Parathyroid adenoma (tissue), 2 donors: Measurements from ENCODE around the gene EMSY.

ENCODE experiments used
- H2AFZ ChIP-seq: fragments of 300-600 bp; sonication (generic); one replicate; pipeline ENCODE4 v1.7.0; 2017; ENCODE audit warnings: antibody characterized with exemption, mild to moderate bottlenecking
- H3K27ac ChIP-seq: fragments of 300-600 bp; sonication (generic); one replicate; pipeline ENCODE4 v1.7.0; 2017
- H3K27me3 ChIP-seq: fragments of 300-600 bp; sonication (generic); one replicate; pipeline ENCODE4 v1.7.0; 2017; ENCODE audit warnings: low read length; ENCODE audit not compliant: control insufficient read depth, insufficient read depth
- H3K36me3 ChIP-seq: fragments of 300-600 bp; sonication (generic); one replicate; pipeline ENCODE4 v1.7.0; 2017; ENCODE audit warnings: low read length; ENCODE audit not compliant: control insufficient read depth, insufficient read depth
- H3K4me1 ChIP-seq: fragments of 300-600 bp; sonication (generic); one replicate; pipeline ENCODE4 v1.7.0; 2017; ENCODE audit warnings: control low read depth
- H3K4me2 ChIP-seq: fragments of 300-600 bp; sonication (generic); one replicate; pipeline ENCODE4 v1.7.0; 2017; ENCODE audit warnings: low read length
- H3K4me3 ChIP-seq: fragments of 300-600 bp; sonication (generic); one replicate; pipeline ENCODE4 v1.7.0; 2017; ENCODE audit warnings: low read depth, low read length
- H3K79me2 ChIP-seq: fragments of 300-600 bp; sonication (generic); one replicate; pipeline ENCODE4 v1.7.0; 2017; ENCODE audit warnings: control low read depth
- H3K9ac ChIP-seq: fragments of 300-600 bp; sonication (generic); one replicate; pipeline ENCODE4 v1.7.0; 2017; ENCODE audit warnings: mild to moderate bottlenecking
- H3K9me3 ChIP-seq: fragments of 300-600 bp; sonication (generic); one replicate; pipeline ENCODE4 v1.7.0; 2017; ENCODE audit warnings: low read length; ENCODE audit not compliant: control insufficient read depth
- TF ChIP-seq, protein P1 (sequence below): fragments of 300-600 bp; sonication (generic); IDR thresholded peaks from one replicate; pipeline ENCODE4 v1.7.0; 2017; ENCODE audit warnings: antibody characterized with exemption, mild to moderate bottlenecking
- donor health status: primary hyperparathyroidism.

The EMSY gene

DNA sequence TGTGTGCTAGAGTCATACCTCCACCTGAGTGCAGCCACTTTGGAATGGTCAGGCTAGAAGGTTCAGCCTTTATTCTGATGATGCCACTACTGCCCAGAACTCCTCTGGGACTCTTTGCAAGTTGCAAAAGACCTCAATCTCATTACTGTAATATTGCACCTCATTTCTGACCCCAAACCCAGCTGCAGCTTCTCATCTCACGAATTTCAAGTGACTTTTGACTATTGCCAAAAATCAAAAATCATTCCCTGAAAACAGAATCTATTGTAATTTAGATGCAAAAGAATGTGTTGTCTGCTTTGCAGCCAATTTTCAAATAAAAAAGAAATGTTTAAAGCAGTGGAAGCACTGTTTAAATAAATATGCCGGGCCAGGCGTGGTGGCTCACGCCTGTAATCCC lies 38.5 kb upstream of the EMSY start:
- H3K4me3 ChIP-seq, result no peak overlapping the region
- no peaks in the 10 kb centered on the region for H3K9me3 ChIP-seq
- H2AFZ ChIP-seq, result no peak overlapping the region
- H3K4me2 ChIP-seq, result no peak overlapping the region
- no peak overlapping the region for H3K27ac ChIP-seq
- H3K9ac ChIP-seq, result no peak overlapping the region
- TF ChIP-seq, protein P1, sequence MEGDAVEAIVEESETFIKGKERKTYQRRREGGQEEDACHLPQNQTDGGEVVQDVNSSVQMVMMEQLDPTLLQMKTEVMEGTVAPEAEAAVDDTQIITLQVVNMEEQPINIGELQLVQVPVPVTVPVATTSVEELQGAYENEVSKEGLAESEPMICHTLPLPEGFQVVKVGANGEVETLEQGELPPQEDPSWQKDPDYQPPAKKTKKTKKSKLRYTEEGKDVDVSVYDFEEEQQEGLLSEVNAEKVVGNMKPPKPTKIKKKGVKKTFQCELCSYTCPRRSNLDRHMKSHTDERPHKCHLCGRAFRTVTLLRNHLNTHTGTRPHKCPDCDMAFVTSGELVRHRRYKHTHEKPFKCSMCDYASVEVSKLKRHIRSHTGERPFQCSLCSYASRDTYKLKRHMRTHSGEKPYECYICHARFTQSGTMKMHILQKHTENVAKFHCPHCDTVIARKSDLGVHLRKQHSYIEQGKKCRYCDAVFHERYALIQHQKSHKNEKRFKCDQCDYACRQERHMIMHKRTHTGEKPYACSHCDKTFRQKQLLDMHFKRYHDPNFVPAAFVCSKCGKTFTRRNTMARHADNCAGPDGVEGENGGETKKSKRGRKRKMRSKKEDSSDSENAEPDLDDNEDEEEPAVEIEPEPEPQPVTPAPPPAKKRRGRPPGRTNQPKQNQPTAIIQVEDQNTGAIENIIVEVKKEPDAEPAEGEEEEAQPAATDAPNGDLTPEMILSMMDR, result no peak
- H3K27me3 ChIP-seq, result no peaks in the 10 kb centered on the region
- no peaks in the 10 kb centered on the region for H3K79me2 ChIP-seq
- H3K4me1 ChIP-seq, result peaks cover 4% of the 10 kb centered on the region
- no peaks in the 10 kb centered on the region for H3K36me3 ChIP-seq

DNA sequence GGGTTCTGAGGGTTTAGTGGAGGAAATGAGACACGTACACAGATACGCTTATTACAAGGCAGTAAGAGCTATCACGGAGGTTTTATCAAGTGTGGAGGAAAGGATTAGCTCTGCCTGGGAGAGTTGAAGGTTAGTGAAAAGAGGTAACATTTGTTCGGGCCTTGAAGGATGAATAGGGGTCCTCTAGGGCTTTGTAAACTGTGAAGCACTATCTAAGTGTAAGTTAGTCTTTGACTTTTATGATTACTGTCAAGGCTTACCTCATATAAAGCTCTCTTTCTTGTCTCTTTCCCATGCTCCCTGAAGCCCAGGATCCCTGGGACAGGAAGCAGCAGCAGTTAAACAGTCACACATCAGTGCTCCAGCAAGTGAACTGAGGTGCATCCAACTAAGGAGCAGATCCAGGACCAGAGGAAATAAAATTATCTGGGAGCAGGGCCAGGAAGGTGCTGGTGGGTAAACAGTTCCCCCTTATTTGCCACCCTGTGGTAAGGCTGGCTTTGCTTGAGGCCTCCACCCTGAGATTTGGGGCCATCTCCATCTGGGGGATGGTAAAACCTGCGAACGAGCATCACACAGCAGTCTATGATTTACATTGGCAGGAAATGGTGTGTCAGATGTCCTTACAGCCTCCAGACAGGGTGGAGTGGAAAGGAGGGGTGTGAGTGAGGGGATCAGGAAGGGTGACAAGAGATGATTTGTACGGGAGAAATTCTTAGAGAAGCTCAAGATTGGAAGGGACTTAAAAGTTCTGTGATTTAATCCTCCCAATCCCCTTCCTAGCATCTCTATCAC lies 36.5 kb upstream of the EMSY start:
- Histone ChIP-seq H3K36me3 (no peaks in the 10 kb centered on the region), H3K79me2 (no peaks in the 10 kb centered on the region)

DNA sequence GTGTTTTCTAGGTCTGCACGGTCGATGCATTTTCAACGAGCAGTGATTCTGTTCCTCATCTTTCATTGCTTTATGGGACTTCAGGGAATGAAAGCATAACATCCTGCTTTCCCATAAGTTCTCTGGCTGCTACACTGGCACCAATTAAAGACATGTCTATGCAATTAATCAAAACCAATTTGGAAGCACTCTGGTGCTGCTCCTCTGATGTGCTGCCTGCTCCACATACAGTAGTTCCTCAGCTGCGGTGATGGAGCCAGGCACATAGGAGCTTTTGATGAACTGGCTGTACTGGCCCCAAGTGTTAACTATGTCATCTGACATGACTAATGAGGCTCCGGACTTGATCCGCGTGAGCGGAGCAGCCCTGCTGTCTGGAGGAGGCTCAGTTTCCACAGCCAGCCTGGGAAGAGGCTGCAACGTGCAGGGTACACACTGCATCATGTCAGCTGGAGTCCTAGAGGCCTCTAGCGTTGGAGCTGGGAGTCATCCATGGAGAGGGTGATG lies 33.9 kb upstream of the EMSY start:
- Histone ChIP-seq H3K79me2 (no peaks in the 10 kb centered on the region), H3K4me1 (peaks cover 4% of the 10 kb centered on the region), H3K36me3 (no peaks in the 10 kb centered on the region), H3K27ac (no peak overlapping the region), H3K27me3 (no peaks in the 10 kb centered on the region), H3K9me3 (no peaks in the 10 kb centered on the region), H3K9ac (no peak overlapping the region), H3K4me2 (no peak overlapping the region), H2AFZ (no peak overlapping the region), H3K4me3 (no peak overlapping the region)
- TF ChIP-seq, protein P1, result no peak

More for the DNA sequence above, 36.5 kb upstream of the EMSY start:
- H3K4me1 ChIP-seq, result peaks cover 4% of the 10 kb centered on the region
- H3K9ac ChIP-seq, result no peak overlapping the region
- TF ChIP-seq, protein P1, result no peak
- no peak overlapping the region for H3K4me2 ChIP-seq
- no peaks in the 10 kb centered on the region for H3K9me3 ChIP-seq
- peak overlapping the region; percentile 21 for H3K27ac ChIP-seq
- no peak overlapping the region for H3K4me3 ChIP-seq
- peak overlapping the region; percentile 70 for H2AFZ ChIP-seq
- H3K27me3 ChIP-seq, result no peaks in the 10 kb centered on the region

DNA sequence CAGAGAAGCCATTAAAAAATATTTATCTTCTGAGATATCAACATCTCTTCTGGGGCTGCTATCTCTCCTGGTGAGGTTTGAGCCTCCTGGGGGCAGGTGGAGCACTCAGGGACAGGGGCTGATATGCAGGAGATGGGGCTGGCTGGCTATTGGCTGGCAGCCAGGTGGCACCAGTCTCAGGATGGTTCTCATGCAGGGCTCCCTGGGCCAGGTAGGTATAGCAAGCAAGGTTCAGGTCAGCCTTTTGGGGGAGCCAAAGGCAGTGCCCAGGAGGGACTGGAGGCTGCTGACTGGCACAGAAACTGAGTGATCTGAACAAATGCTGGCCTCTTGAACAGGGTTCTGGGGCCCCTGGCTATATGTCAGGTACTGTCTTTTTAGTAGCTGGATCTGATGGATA lies 29.7 kb upstream of the EMSY start:
- no peak overlapping the region for H3K9ac ChIP-seq
- H3K4me2 ChIP-seq, result no peak overlapping the region
- TF ChIP-seq, protein P1, result no peak
- no peak overlapping the region for H3K4me3 ChIP-seq
- H3K27ac ChIP-seq, result no peak overlapping the region
- no peaks in the 10 kb centered on the region for H3K4me1 ChIP-seq
- H3K27me3 ChIP-seq, result no peaks in the 10 kb centered on the region
- H3K36me3 ChIP-seq, result no peaks in the 10 kb centered on the region
- no peaks in the 10 kb centered on the region for H3K9me3 ChIP-seq
- H3K79me2 ChIP-seq, result no peaks in the 10 kb centered on the region
- no peak overlapping the region for H2AFZ ChIP-seq

DNA sequence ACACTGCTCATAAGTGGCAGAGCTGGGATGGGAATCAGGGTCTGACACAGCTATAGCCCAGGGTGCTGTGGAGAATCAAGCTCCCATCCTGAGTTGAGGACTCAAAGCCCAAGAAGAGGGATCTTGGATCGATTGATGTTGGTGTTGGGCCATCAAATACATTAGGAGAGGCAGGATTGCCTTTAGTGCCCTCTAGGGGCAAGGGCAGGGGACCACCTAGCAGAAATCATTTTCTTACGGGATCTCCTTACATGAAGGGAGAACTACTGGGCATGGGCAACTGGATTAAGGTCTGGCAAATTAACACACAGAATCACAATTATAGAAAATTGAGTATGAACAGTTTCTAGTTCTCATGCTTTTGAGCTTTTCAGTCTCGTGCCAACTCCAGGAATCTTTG lies 24.9 kb upstream of the EMSY start:
- no peak overlapping the region for H3K9ac ChIP-seq
- no peaks in the 10 kb centered on the region for H3K4me1 ChIP-seq
- no peak overlapping the region for H2AFZ ChIP-seq
- H3K79me2 ChIP-seq, result no peaks in the 10 kb centered on the region
- H3K36me3 ChIP-seq, result no peaks in the 10 kb centered on the region
- H3K9me3 ChIP-seq, result no peaks in the 10 kb centered on the region
- H3K27me3 ChIP-seq, result no peaks in the 10 kb centered on the region
- H3K4me3 ChIP-seq, result no peak overlapping the region
- H3K4me2 ChIP-seq, result no peak overlapping the region
- TF ChIP-seq, protein P1, result peak; percentile 35
- H3K27ac ChIP-seq, result no peak overlapping the region
